ENCODE measurements around the gene PRUNE2. TPM values are rescaled to one million over a fixed set of nuclear protein-coding genes. Genes with fewer than 3 reads are reported as not detected.

PRUNE2 gene, protein sequence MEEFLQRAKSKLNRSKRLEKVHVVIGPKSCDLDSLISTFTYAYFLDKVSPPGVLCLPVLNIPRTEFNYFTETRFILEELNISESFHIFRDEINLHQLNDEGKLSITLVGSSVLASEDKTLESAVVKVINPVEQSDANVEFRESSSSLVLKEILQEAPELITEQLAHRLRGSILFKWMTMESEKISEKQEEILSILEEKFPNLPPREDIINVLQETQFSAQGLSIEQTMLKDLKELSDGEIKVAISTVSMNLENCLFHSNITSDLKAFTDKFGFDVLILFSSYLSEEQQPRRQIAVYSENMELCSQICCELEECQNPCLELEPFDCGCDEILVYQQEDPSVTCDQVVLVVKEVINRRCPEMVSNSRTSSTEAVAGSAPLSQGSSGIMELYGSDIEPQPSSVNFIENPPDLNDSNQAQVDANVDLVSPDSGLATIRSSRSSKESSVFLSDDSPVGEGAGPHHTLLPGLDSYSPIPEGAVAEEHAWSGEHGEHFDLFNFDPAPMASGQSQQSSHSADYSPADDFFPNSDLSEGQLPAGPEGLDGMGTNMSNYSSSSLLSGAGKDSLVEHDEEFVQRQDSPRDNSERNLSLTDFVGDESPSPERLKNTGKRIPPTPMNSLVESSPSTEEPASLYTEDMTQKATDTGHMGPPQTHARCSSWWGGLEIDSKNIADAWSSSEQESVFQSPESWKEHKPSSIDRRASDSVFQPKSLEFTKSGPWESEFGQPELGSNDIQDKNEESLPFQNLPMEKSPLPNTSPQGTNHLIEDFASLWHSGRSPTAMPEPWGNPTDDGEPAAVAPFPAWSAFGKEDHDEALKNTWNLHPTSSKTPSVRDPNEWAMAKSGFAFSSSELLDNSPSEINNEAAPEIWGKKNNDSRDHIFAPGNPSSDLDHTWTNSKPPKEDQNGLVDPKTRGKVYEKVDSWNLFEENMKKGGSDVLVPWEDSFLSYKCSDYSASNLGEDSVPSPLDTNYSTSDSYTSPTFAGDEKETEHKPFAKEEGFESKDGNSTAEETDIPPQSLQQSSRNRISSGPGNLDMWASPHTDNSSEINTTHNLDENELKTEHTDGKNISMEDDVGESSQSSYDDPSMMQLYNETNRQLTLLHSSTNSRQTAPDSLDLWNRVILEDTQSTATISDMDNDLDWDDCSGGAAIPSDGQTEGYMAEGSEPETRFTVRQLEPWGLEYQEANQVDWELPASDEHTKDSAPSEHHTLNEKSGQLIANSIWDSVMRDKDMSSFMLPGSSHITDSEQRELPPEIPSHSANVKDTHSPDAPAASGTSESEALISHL (N-terminal part only)
- total RNA-seq, result 50.7 and 65.3 TPM in 2 replicates

DNA sequence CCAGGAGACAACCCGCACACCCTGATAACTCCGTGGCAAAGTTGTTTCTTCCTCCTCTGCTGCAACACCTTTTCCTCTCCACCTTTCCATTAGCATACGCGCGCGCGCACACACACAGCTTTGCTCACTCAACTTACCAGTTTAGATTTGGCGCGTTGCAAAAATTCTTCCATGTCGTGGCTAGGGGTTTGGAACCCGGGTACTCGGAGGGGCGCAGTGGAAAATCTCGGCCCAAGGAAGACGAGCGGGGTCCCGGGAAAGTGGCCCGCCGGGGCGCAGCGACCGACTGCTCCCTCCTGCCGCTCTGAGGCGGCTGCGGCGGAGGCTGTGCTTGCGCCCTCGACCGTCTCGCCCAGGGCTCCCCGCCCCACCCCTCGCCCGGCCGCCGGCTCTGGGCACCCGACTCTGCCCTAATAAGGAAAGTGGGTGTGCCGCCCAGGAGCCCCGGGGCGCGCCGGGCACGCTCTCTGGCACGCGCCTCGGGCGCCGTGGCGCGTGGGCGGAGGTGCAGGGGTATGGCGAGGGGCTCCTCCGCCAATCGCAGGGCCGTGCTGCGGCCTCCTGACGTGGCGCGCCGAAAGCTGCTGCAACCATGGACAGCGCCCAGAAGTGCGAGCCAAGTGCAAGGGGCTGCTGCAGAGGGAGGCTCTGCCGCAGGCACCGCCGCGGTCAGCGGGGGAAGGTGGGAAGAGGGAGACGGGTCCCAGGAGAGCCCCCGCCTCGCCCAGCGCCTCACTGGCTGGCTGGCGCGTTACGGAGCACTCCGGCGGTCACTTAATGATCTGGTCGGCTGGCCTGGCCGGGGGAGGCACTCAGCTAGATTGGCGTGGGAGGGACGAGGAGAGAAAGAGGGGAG, at the start of gene PRUNE2:
Gene PRUNE2, minus strand, starts transcription at position 324 of the 856 bp plus-strand sequence. Its CDS starts 151 bp downstream, at position 173.

DNA sequence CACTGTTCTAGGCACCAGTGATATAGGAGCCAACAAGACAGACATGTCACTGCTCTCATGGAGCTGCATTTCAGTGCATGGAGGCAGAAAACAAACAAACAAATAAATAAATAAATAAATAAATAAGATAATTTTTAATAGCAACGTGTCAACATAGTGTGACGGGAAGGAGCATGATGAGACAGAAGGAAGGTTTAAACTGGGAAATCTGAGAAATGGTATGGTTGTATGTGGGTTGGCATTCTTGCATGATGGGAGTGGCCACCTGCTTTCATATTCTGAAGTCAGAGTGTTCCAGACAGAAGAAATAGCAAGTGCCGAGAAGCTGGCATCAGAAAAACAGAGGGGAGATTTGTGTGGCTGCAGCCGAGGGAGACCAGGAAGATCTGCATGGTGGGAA, 141.8 kb downstream of the PRUNE2 start, which contains the start of gene PCA3:
Gene PCA3, plus strand, starts transcription at position 301 of the 400 bp plus-strand sequence.

Other genes with a start within 250 kb of the PRUNE2 start
- gene PCA3, start 141.7 kb downstream of the PRUNE2 start, total RNA-seq, result 0.12 and 0.26 TPM in 2 replicates
- gene FOXB2, start 113.5 kb upstream of the PRUNE2 start, total RNA-seq, result not detected in 2 replicates

Data from aortic smooth muscle cell (primary cell).